ENCODE data around the gene DNAAF1.

- TF ChIP-seq CTCF (IDR thresholded peaks at IDR 0.05) (no peak), POLR2A (IDR thresholded peaks at IDR 0.05) (no peak)
Observed at GRCh38 chr16:84096447-84097005, 48.6 kb upstream of the DNAAF1 start.
